Colonic mucosa (tissue), 4 donors: ENCODE results near the gene COL16A1. TPM values are rescaled to one million over a fixed set of nuclear protein-coding genes. Genes with fewer than 3 reads are reported as not detected.
"Not testable (repeated sequence)": the region's sequence is repeated elsewhere in the genome, so short reads cannot be mapped to it uniquely, and the experiment has no call there.

Source experiments
- DNase-seq: peaks from one replicate; pipeline ENCODE4 v3.0.0-alpha.2; 2020
- H3K27ac ChIP-seq: fragments of 200-600 bp; one replicate; pipeline ENCODE4 v1.8.0; 2021
- H3K27me3 ChIP-seq: fragments of 200-600 bp; one replicate; pipeline ENCODE4 v1.8.0; 2021
- H3K36me3 ChIP-seq: fragments of 200-600 bp; one replicate; pipeline ENCODE4 v1.8.0; 2021
- H3K4me1 ChIP-seq: fragments of 200-600 bp; one replicate; pipeline ENCODE4 v1.8.0; 2021; ENCODE audit warnings: mild to moderate bottlenecking
- H3K4me3 ChIP-seq: fragments of 200-600 bp; one replicate; pipeline ENCODE4 v1.8.0; 2021
- H3K9ac ChIP-seq, 2 donors: one replicate each; pipeline ENCODE4 v1.7.0; 2013; ENCODE audit warnings: control low read depth in 2 of 2, low read depth in 2 of 2, low read length in 2 of 2
- H3K9me3 ChIP-seq: fragments of 200-600 bp; one replicate; pipeline ENCODE4 v1.8.0; 2021
- CTCF ChIP-seq: fragments of 200-600 bp; IDR thresholded peaks from one replicate; pipeline ENCODE4 v1.8.0; 2022; ENCODE audit warnings: antibody characterized with exemption, mild to moderate bottlenecking
- intact Hi-C: fragments of 100-400 bp; cut with DNase I; formaldehyde crosslinking; loops from one replicate; pipeline ENCODE4 v1.14.1; 2022
- total RNA-seq, 2 donors: library from RNA; stranded (reverse); fragmentation: NEBNext Ultra II Directional in 1 of 2; extraction: Animal tissue kit (Norgen Biotek cat#: 25700) in 1 of 2; gene quantifications; one replicate each; pipeline ENCODE4 v1.2.1, GENCODE V29; 2021
- donor health status: healthy.
- donor health status: DM: no; HTN: no; CAD: no.
- donor health status: DM: no; HTN: no; CAD: no.

Gene COL16A1
- total RNA-seq, 2 donors from 2014 or later, result 9.0 to 15.4 TPM

- H3K27ac ChIP-seq, result no peak overlapping the region
- no peak for TF ChIP-seq CTCF
- DNase-seq, result no peak
- H3K27me3 ChIP-seq, result no peaks in the 10 kb centered on the region
- no peak overlapping the region for H3K4me3 ChIP-seq
- no peaks in the 10 kb centered on the region for H3K9me3 ChIP-seq
- H3K4me1 ChIP-seq, result peaks cover 14% of the 10 kb centered on the region
- intact Hi-C loops, result loop anchor here (5.0 kb wide), 1 partner anchor 46 kb away; no protein-coding TSS in a partner anchor
- H3K9ac ChIP-seq, result no peak overlapping the region
- no peaks in the 10 kb centered on the region for H3K36me3 ChIP-seq
These were observed 4.5 kb upstream of the COL16A1 start for GRCh38 chr1:31708324-31708723.

GRCh38 chr1:31707711-31708110 is 3.9 kb upstream of the COL16A1 start:
- Histone ChIP-seq H3K27me3 (no peaks in the 10 kb centered on the region), H3K4me1 (peaks cover 14% of the 10 kb centered on the region), H3K4me3 (no peak overlapping the region), H3K36me3 (no peaks in the 10 kb centered on the region), H3K9ac (no peak overlapping the region), H3K9me3 (no peaks in the 10 kb centered on the region), H3K27ac (no peak overlapping the region)
- no peak for TF ChIP-seq CTCF
- intact Hi-C loops, result loop anchor here (5.0 kb wide), 1 partner anchor 45 kb away; no protein-coding TSS in a partner anchor
- DNase-seq, result no peak

- H3K4me1 ChIP-seq, result peaks cover 14% of the 10 kb centered on the region
- not testable (repeated sequence) for H3K36me3 ChIP-seq, H3K4me3 ChIP-seq, H3K27me3 ChIP-seq, H3K9ac ChIP-seq, H3K27ac ChIP-seq, DNase-seq, H3K9me3 ChIP-seq
- intact Hi-C loops, result loop anchor here (5.0 kb wide), 1 partner anchor 45 kb away; no protein-coding TSS in a partner anchor
These were observed 3.3 kb upstream of the COL16A1 start for GRCh38 chr1:31707059-31707600.

GRCh38 chr1:31706384-31707058 is 2.7 kb upstream of the COL16A1 start:
- Histone ChIP-seq H3K4me1 (peaks cover 14% of the 10 kb centered on the region), H3K9me3 (no peaks in the 10 kb centered on the region), H3K4me3 (no peak overlapping the region), H3K36me3 (no peaks in the 10 kb centered on the region), H3K27ac (no peak overlapping the region), H3K27me3 (no peaks in the 10 kb centered on the region), H3K9ac (no peak overlapping the region)
- intact Hi-C loops, result loop anchor here (5.0 kb wide), 1 partner anchor 44 kb away; no protein-coding TSS in a partner anchor
- no peak for TF ChIP-seq CTCF
- DNase-seq, result no peak

- peak overlapping the region; percentile 67 for H3K27ac ChIP-seq
- H3K27me3 ChIP-seq, result no peaks in the 10 kb centered on the region
- no peaks in the 10 kb centered on the region for H3K9me3 ChIP-seq
- no peaks in the 10 kb centered on the region for H3K36me3 ChIP-seq
- H3K4me1 ChIP-seq, result peaks cover 14% of the 10 kb centered on the region
- TF ChIP-seq CTCF, result no peak
- intact Hi-C loops, result loop anchor here (5.0 kb wide), 1 partner anchor 43 kb away; no protein-coding TSS in a partner anchor
- peak; percentile 62 for DNase-seq
- peak overlapping the region; percentile 21 to 46 for H3K9ac ChIP-seq
- H3K4me3 ChIP-seq, result no peak overlapping the region
These were observed 1.5 kb upstream of the COL16A1 start for GRCh38 chr1:31705080-31705866.
